Measurements from ENCODE around the gene FGF2.

DNA sequence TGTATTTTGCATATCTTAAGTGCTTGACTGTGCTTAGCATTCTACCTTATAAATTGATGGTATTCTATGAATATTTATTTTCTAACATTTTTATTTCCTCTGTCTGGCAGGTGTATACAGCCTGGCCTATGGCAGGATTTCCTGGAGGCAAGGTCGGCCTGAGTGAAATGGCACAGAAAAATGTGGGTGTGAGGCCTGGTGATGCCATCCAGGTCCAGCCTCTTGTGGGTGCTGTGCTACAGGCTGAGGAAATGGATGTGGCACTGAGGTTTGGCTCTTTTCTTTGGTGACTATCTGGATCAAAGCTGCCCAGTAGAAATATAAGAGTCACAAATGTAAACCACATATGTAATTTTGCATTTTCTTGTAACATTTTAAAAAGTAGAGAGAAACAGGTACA, 102.3 kb downstream of the FGF2 start:
- TF ChIP-seq, protein P1, sequence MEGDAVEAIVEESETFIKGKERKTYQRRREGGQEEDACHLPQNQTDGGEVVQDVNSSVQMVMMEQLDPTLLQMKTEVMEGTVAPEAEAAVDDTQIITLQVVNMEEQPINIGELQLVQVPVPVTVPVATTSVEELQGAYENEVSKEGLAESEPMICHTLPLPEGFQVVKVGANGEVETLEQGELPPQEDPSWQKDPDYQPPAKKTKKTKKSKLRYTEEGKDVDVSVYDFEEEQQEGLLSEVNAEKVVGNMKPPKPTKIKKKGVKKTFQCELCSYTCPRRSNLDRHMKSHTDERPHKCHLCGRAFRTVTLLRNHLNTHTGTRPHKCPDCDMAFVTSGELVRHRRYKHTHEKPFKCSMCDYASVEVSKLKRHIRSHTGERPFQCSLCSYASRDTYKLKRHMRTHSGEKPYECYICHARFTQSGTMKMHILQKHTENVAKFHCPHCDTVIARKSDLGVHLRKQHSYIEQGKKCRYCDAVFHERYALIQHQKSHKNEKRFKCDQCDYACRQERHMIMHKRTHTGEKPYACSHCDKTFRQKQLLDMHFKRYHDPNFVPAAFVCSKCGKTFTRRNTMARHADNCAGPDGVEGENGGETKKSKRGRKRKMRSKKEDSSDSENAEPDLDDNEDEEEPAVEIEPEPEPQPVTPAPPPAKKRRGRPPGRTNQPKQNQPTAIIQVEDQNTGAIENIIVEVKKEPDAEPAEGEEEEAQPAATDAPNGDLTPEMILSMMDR (IDR thresholded peaks at IDR 0.05; ENCODE audit: insufficient read depth, low read length, poor library complexity, severe bottlenecking) = no peak
- TF ChIP-seq EZH2phosphoT487 (conservative IDR thresholded peaks at IDR 0.05; ENCODE audit: low read length) = no peak

Measured in SU-DHL-6 (cell line).